ENCODE measurements around the gene LSAMP.

GRCh38 chr3:116453666-116454346, 8.5 kb upstream of the LSAMP start:
- no peak for TF ChIP-seq POLR2A (IDR thresholded peaks at IDR 0.05)
- TF ChIP-seq, protein P1, sequence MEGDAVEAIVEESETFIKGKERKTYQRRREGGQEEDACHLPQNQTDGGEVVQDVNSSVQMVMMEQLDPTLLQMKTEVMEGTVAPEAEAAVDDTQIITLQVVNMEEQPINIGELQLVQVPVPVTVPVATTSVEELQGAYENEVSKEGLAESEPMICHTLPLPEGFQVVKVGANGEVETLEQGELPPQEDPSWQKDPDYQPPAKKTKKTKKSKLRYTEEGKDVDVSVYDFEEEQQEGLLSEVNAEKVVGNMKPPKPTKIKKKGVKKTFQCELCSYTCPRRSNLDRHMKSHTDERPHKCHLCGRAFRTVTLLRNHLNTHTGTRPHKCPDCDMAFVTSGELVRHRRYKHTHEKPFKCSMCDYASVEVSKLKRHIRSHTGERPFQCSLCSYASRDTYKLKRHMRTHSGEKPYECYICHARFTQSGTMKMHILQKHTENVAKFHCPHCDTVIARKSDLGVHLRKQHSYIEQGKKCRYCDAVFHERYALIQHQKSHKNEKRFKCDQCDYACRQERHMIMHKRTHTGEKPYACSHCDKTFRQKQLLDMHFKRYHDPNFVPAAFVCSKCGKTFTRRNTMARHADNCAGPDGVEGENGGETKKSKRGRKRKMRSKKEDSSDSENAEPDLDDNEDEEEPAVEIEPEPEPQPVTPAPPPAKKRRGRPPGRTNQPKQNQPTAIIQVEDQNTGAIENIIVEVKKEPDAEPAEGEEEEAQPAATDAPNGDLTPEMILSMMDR (IDR thresholded peaks at IDR 0.05) = peak in 1 of 3 experiments; percentile 25
- TF ChIP-seq POLR2AphosphoS5 (IDR thresholded peaks at IDR 0.05; ENCODE audit: insufficient read depth in 1 of 2, low read depth in 1 of 2) = no peak
